Suprapubic skin (tissue), 4 donors: ENCODE data around the gene ISLR2. TPM values are rescaled to one million over a fixed set of nuclear protein-coding genes. Genes with fewer than 3 reads are reported as not detected.

ENCODE experiments used
- DNase-seq, 2 donors: peaks; one replicate each; pipeline ENCODE4 v3.0.0-alpha.2; 2019; ENCODE audit warnings: low spot score in 2 of 2
- H3K27ac ChIP-seq: fragments of 200-600 bp; sonication (generic); one replicate; pipeline ENCODE4 v1.5.1; 2019
- H3K27me3 ChIP-seq: fragments of 200-600 bp; sonication (generic); one replicate; pipeline ENCODE4 v1.5.1; 2019
- H3K36me3 ChIP-seq: fragments of 200-600 bp; sonication (generic); one replicate; pipeline ENCODE4 v1.5.1; 2019
- H3K4me1 ChIP-seq: fragments of 200-600 bp; sonication (generic); one replicate; pipeline ENCODE4 v1.5.1; 2019
- H3K4me3 ChIP-seq: fragments of 200-600 bp; sonication (generic); one replicate; pipeline ENCODE4 v1.5.1; 2019; ENCODE audit warnings: mild to moderate bottlenecking
- H3K9me3 ChIP-seq: fragments of 200-600 bp; sonication (generic); one replicate; pipeline ENCODE4 v1.5.1; 2019
- CTCF ChIP-seq, 2 donors: fragments of 200-600 bp in 1 of 2; fragments of 450-650 bp in 1 of 2; sonication (generic) in 1 of 2; IDR thresholded peaks; one replicate each; pipeline ENCODE4 v1.5.1; 2016 to 2019; ENCODE audit warnings: antibody characterized with exemption in 2 of 2, mild to moderate bottlenecking in 1 of 2, moderate library complexity in 1 of 2
- EP300 ChIP-seq: sonication (generic); formaldehyde crosslinking; IDR thresholded peaks from one replicate; pipeline ENCODE4 v1.6.1; 2017; ENCODE audit warnings: antibody characterized with exemption
- POLR2A ChIP-seq, 2 donors: fragments of 450-650 bp; IDR thresholded peaks; one replicate each; pipeline ENCODE4 v1.6.1; 2017; ENCODE audit warnings: antibody characterized with exemption in 2 of 2, mild to moderate bottlenecking in 2 of 2, moderate library complexity in 2 of 2
- POLR2AphosphoS5 ChIP-seq, 3 donors: sonication (generic); formaldehyde crosslinking; IDR thresholded peaks; one replicate each; pipeline ENCODE4 v1.6.1; 2017; ENCODE audit warnings: antibody characterized with exemption in 3 of 3
- WGBS: methylation state at CpG from one replicate; pipeline ENCODE4 v1.1.5; 2018; 5-methylcytosine and 5-hydroxymethylcytosine counted together
- total RNA-seq, 4 donors: library from RNA; depleted of rRNA; stranded (reverse); fragments of >200 nt; gene quantifications; one replicate each; pipeline ENCODE4 v1.1.0, GENCODE V29; 2016

ISLR2 gene
- total RNA-seq, 4 donors from 2014 or later, result 0.57 to 1.9 (median 1.1) TPM; not detected in 1

DNA sequence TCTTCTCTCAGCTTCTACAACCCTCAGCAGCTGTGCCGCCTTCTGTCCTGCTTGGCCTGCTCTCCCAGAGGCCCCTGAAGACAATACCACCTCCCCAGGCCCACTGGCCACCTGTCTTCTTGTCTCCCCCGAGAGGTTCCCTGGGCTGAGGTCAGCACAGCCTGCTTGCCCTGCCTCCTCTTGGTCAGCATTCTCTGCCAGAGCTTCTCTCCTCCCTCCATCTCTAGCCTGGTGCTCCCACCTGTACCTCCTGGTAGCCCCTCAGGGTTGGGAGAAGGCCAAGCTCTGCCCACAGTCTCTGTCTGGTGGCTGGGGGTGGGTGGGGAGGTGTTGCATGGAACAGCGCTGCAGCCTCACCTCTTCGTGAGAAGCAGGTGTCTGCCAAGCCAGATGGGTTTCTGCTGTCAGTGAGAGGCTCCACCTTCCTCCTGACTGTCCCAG, 37.5 kb downstream of the ISLR2 start:
- Histone ChIP-seq H3K27ac (no peak overlapping the region), H3K36me3 (no peaks in the 10 kb centered on the region), H3K9me3 (no peaks in the 10 kb centered on the region), H3K27me3 (peaks cover 8% of the 10 kb centered on the region), H3K4me1 (peaks cover 13% of the 10 kb centered on the region), H3K4me3 (no peak overlapping the region)
- TF ChIP-seq POLR2A (IDR thresholded peaks at IDR 0.05) (no peak), POLR2AphosphoS5 (IDR thresholded peaks at IDR 0.05) (no peak), CTCF (IDR thresholded peaks at IDR 0.05) (no peak), EP300 (no peak)
- 81% methylated on average over 4 of the region's 4 CpGs for WGBS
- DNase-seq, result no peak

DNA sequence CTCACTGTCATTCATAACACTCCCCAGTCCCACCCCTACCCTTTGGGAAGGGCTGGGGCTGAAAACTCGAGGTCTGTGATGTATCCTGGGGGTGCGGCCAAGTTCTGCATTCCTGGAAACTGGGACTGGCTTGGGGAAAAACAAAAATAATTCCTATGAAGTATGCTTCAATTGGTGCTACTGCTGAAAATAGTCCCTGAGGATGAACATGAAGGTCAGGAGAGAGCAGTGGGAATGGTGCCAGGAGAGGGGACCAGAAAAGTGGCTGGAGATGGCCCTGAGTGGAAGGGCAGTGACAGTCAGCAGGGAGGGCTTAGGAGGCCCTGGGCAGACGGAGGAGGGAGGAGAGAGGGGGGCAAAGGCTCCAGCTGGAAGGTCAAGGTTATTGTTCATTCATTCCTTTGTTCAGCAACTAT, 38.3 kb downstream of the ISLR2 start:
- TF ChIP-seq EP300, result no peak
- H3K27me3 ChIP-seq, result peaks cover 5% of the 10 kb centered on the region

DNA sequence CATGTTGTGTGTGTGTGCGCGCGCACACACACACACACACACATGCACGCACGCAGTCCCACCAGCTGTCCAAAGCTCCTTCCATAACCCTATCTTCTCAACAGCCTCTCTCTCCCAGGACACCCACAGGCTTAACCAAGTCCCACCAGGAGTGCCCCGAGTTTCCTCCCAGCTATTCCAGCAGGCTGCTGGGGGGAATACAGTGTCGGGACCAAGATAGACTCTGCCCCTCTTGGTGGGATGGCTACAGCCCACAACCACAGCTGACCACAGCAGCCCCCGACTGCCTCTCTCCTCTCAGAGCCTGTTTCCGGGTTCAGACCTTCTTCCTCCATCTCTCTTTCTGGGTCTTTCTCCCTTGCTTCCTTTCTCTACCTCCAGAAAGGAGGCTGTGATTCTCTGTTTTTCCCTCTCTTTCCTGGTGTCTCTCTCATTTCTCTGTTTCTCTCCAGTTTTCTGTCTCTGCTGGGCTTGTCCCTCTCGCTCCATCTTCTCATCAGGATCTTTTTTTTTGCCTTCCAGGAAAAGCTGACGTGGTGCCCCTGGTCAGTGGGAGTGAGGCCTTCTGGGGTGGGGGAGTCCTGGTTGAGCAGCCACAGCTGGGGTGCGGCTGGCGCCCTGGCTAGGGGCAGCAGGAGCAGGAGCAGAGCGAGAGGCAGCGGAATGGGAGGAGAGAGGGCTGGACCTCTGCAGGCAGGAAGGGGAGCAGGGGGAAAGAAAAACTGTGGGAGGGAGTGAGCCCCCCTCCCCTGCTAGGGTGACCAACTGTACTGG, 39.9 kb downstream of the ISLR2 start:
- H3K27ac ChIP-seq, result no peak overlapping the region

More for the DNA sequence above, 38.3 kb downstream of the ISLR2 start:
- Histone ChIP-seq H3K4me1 (peaks cover 16% of the 10 kb centered on the region), H3K36me3 (no peaks in the 10 kb centered on the region), H3K4me3 (no peak overlapping the region), H3K27ac (no peak overlapping the region), H3K9me3 (no peaks in the 10 kb centered on the region)
- peak in 1 of 2 donors; percentile 62 for DNase-seq
- 26% methylated on average over 3 of the region's 3 CpGs for WGBS

DNA sequence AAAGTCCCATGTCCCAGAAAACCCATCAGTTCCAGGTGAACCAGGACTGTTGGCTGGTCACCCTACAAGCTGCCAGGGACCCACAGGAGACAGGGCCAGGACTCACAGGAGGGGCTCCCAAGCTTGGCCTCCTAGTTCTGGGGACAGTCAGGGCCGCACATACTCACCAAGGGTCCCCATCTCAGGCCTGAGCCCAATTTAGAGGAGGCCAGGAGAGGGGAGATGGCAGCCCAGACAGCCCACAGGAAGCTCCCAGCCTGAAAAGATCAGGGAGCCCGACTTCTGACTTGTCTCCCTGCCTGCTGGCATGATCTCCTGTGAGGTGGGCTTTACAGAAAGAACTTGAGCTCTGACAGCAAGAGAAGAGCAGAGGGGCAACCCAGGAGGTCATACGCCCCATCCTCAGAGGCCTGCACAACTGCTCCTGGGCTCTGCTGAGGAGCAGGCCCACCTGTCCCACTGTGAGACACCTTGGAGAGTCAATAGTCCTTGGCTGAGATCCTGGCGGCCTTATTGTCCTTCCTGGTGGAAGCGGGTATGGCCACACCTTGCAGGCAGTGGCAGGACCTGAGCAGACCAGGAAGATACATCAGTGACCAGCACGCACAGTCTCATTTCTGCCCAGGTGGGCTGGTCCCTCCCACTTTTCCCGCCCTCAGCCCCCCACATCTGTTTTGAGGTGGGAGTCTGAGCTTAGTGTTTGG, 40.6 kb downstream of the ISLR2 start:
- no peaks in the 10 kb centered on the region for H3K27me3 ChIP-seq
- no peak overlapping the region for H3K27ac ChIP-seq
- H3K4me1 ChIP-seq, result peaks cover 29% of the 10 kb centered on the region
- no peaks in the 10 kb centered on the region for H3K9me3 ChIP-seq
- H3K36me3 ChIP-seq, result no peaks in the 10 kb centered on the region
- no peak for TF ChIP-seq CTCF (IDR thresholded peaks at IDR 0.05)
- TF ChIP-seq EP300, result no peak
- no peak for TF ChIP-seq POLR2A (IDR thresholded peaks at IDR 0.05)
- no peak for TF ChIP-seq POLR2AphosphoS5 (IDR thresholded peaks at IDR 0.05)
- H3K4me3 ChIP-seq, result no peak overlapping the region
- 77% methylated on average over 4 of the region's 7 CpGs for WGBS
- DNase-seq, result no peak

More for the DNA sequence above, 39.9 kb downstream of the ISLR2 start:
- no peak for DNase-seq
- H3K9me3 ChIP-seq, result no peaks in the 10 kb centered on the region
- H3K4me3 ChIP-seq, result no peak overlapping the region
- WGBS, result 83% methylated on average over 15 of the region's 15 CpGs
- TF ChIP-seq POLR2AphosphoS5 (IDR thresholded peaks at IDR 0.05) (no peak), POLR2A (IDR thresholded peaks at IDR 0.05) (no peak), EP300 (no peak), CTCF (IDR thresholded peaks at IDR 0.05) (no peak)
- H3K4me1 ChIP-seq, result peaks cover 22% of the 10 kb centered on the region
- H3K27me3 ChIP-seq, result no peaks in the 10 kb centered on the region
- H3K36me3 ChIP-seq, result no peaks in the 10 kb centered on the region

DNA sequence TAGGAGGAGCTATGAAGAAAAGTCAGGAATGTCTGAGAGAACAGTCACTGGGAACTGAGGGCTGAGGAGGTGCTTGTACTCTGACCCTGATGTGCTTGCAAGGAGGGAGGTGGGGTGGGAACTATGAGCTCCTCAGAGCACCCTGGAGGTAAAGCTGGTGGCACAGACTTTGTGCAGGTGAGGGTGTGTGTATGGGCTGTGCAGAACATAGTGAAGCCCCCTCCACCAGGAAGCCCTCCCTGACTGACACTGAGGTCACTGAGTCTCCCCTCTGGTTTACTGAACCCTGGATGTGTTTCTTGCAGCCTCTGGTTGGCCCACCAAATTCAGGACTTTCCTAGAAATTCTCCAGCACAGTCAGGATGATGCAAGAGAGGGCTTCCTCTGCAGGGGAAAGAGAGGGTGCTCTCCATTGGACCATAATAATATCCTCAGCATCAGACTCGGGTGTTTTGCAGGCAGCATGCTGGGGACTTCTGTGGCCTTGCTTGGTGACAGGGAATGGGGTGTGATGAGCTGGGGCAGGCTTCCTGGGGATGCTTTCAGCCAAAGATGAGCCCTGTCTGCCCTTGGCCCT, 41.7 kb downstream of the ISLR2 start:
- peak overlapping the region; percentile 26 for H3K27ac ChIP-seq

More for the DNA sequence above, 41.7 kb downstream of the ISLR2 start:
- no peak for DNase-seq
- TF ChIP-seq POLR2AphosphoS5 (IDR thresholded peaks at IDR 0.05) (no peak), POLR2A (IDR thresholded peaks at IDR 0.05) (no peak), EP300 (no peak), CTCF (IDR thresholded peaks at IDR 0.05) (no peak)
- Histone ChIP-seq H3K4me3 (no peak overlapping the region), H3K4me1 (peaks cover 39% of the 10 kb centered on the region), H3K9me3 (no peaks in the 10 kb centered on the region), H3K27me3 (peaks cover 2% of the 10 kb centered on the region), H3K36me3 (no peaks in the 10 kb centered on the region)
- WGBS, result 89% methylated on average over 1 of the region's 1 CpG
